Mesenchymal stem cell (in vitro differentiated cells and primary cell): Measurements from ENCODE around the gene ANKRD27. TPM values are rescaled to one million over a fixed set of nuclear protein-coding genes. Genes with fewer than 3 reads are reported as not detected.

Experiments
- small RNA-seq: library from polyadenylated mRNA; stranded (forward); fragments of <200 nt; extraction: miRNeasy Mini kit (QIAGEN cat#:217004); gene quantifications from one replicate; pipeline ENCODE3, GENCODE V24; 2013; ENCODE audit warnings: low read depth

Gene ANKRD27

Small RNAs within 50 kb of the gene (small RNA-seq; reads per million reads assigned to genes)
- not detected for gene RN7SL789P
- gene SNORA68B, result not detected
